SK-N-SH (cell line): Measurements from ENCODE around the gene B4GALT3. TPM values are rescaled to one million over a fixed set of nuclear protein-coding genes. Genes with fewer than 3 reads are reported as not detected.
A peak's percentile ranks its signal among the peaks of the same experiment; 100 is the strongest.

Experiments
- CTCF ChIA-PET: fragments of 300-600, 350-600 bp; formaldehyde crosslinking; extraction: SDS; loops from one replicate; lab custom pipeline; 2021; lab: Yijun Ruan, JAX
- POLR2A ChIA-PET: fragments of 350-600 bp; sonication (Branson Sonifier 250); formaldehyde crosslinking; extraction: SDS; loops from one replicate; lab custom pipeline; 2020; ENCODE audit warnings: antibody characterized with exemption, inconsistent platforms; lab: Yijun Ruan, JAX
- DNase-seq: peaks from one replicate; pipeline ENCODE4 v3.0.0; 2012
- H2AFZ ChIP-seq: fragments of 200-600 bp; sonication (generic); 2 replicates; pipeline ENCODE4 v1.8.1; 2016; ENCODE audit warnings: antibody characterized with exemption, mild to moderate bottlenecking, low read depth
- H3F3A ChIP-seq: fragments of 200-600 bp; sonication (generic); replicated peaks from 2 replicates; pipeline ENCODE3; 2016; ENCODE audit warnings: antibody characterized with exemption, mild to moderate bottlenecking; ENCODE audit not compliant: insufficient read depth
- H3K27ac ChIP-seq, 2 experiments: fragments of 200-500 bp in 1 of 2; fragments of 200-600 bp in 1 of 2; sonication (Bioruptor generic) in 1 of 2; sonication (generic), shearing (Covaris generic) in 1 of 2; 2 replicates each; pipeline versions ENCODE4 v1.5.1 to v1.6.1; 2014 to 2016; ENCODE audit warnings: low read depth in 2 of 2, inconsistent platforms in 1 of 2, low read length in 1 of 2, mild to moderate bottlenecking in 1 of 2, mixed read lengths in 1 of 2
- H3K27me3 ChIP-seq: fragments of 200-600 bp; sonication (generic), shearing (Covaris generic); 2 replicates; pipeline ENCODE4 v1.6.1; 2016; ENCODE audit warnings: mixed run types; ENCODE audit not compliant: insufficient read depth
- H3K36me3 ChIP-seq, 2 experiments: fragments of 200-500 bp in 1 of 2; fragments of 200-600 bp in 1 of 2; sonication (Bioruptor generic) in 1 of 2; sonication (generic) in 1 of 2; replicated peaks in 1 of 2; 2 replicates each; pipeline versions ENCODE3 to v1.5.1; 2014 to 2016; ENCODE audit warnings: low read length in 1 of 2, mild to moderate bottlenecking in 1 of 2; ENCODE audit not compliant: insufficient read depth in 2 of 2, control insufficient read depth in 1 of 2
- H3K4me1 ChIP-seq, 2 experiments: fragments of 200-500 bp in 1 of 2; fragments of 200-600 bp in 1 of 2; sonication (Bioruptor generic) in 1 of 2; sonication (generic), shearing (Covaris generic) in 1 of 2; 2 replicates each; pipeline versions ENCODE4 v1.5.1 to v1.6.1; 2014 to 2016; ENCODE audit warnings: low read depth in 1 of 2, low read length in 1 of 2, mixed run types in 1 of 2; ENCODE audit not compliant: insufficient read depth in 2 of 2, control insufficient read depth in 1 of 2
- H3K4me2 ChIP-seq: fragments of 200-600 bp; sonication (generic), shearing (Covaris generic); 2 replicates; pipeline ENCODE4 v1.6.1; 2017; ENCODE audit warnings: mixed run types
- H3K4me3 ChIP-seq, 2 experiments: fragments of 200-500 bp in 1 of 2; fragments of 200-600 bp in 1 of 2; sonication (Bioruptor generic) in 1 of 2; sonication (generic), shearing (Covaris generic) in 1 of 2; 2 replicates each; pipeline versions ENCODE4 v1.5.1 to v1.8.1; 2014 to 2016; ENCODE audit warnings: low read depth in 2 of 2, inconsistent platforms in 1 of 2, low read length in 1 of 2, mild to moderate bottlenecking in 1 of 2, mixed read lengths in 1 of 2, moderate library complexity in 1 of 2
- H3K79me2 ChIP-seq: fragments of 200-600 bp; sonication (generic); 2 replicates; pipeline ENCODE4 v1.8.1; 2017; ENCODE audit warnings: mild to moderate bottlenecking; ENCODE audit not compliant: insufficient read depth
- H3K9ac ChIP-seq: fragments of 200-600 bp; sonication (generic); 2 replicates; pipeline ENCODE4 v1.6.1; 2017; ENCODE audit warnings: mixed run types
- H3K9me2 ChIP-seq: fragments of 200-600 bp; sonication (generic); 2 replicates; pipeline ENCODE4 v1.6.1; 2017; ENCODE audit warnings: mixed run types
- H3K9me3 ChIP-seq: fragments of 200-600 bp; sonication (generic); 2 replicates; pipeline ENCODE4 v1.6.1; 2017; ENCODE audit warnings: mixed run types, mild to moderate bottlenecking, moderate library complexity
- H4K20me1 ChIP-seq: fragments of 200-600 bp; sonication (generic); 2 replicates; pipeline ENCODE4 v1.6.1; 2017; ENCODE audit warnings: mild to moderate bottlenecking, mixed run types; ENCODE audit not compliant: insufficient read depth
- CHD2 ChIP-seq: fragments of 150-350 bp; IDR thresholded peaks from 2 replicates; pipeline ENCODE4 v1.6.1; 2018; ENCODE audit warnings: low read length; ENCODE audit not compliant: partially characterized antibody
- ELF1 ChIP-seq: IDR thresholded peaks from 2 replicates; pipeline ENCODE4 v1.4.0; 2012
- EZH2phosphoT487 ChIP-seq: fragments of 200-600 bp; sonication (generic); IDR thresholded peaks from 2 replicates; pipeline ENCODE4 v1.6.1; 2017; ENCODE audit warnings: low read depth, mixed run types, mild to moderate bottlenecking, antibody characterized with exemption, moderate library complexity, borderline replicate concordance
- GATA2 ChIP-seq: sonication (generic); formaldehyde crosslinking; IDR thresholded peaks from 2 replicates; pipeline ENCODE4 v1.5.0; 2020; ENCODE audit warnings: mild to moderate bottlenecking, missing genetic modification reagents
- MXI1 ChIP-seq: IDR thresholded peaks from 2 replicates; pipeline ENCODE4 v1.6.1; 2012; ENCODE audit warnings: mild to moderate bottlenecking, low read depth, low read length, improper control_type of control experiment
- NFIC ChIP-seq: IDR thresholded peaks from 2 replicates; pipeline ENCODE4 v1.4.0; 2012; ENCODE audit warnings: borderline replicate concordance
- POLR2AphosphoS5 ChIP-seq: IDR thresholded peaks from 2 replicates; pipeline ENCODE4 v1.6.1; 2012; ENCODE audit warnings: low read depth, low read length
- RAD21 ChIP-seq: IDR thresholded peaks from 2 replicates; pipeline ENCODE4 v1.6.1; 2012; ENCODE audit warnings: mild to moderate bottlenecking, low read length
- SIN3A ChIP-seq: IDR thresholded peaks from 2 replicates; pipeline ENCODE4 v1.6.1; 2012; ENCODE audit warnings: low read depth, mild to moderate bottlenecking, low read length, moderate library complexity, borderline replicate concordance
- SMC3 ChIP-seq: IDR thresholded peaks from 2 replicates; pipeline ENCODE4 v1.6.1; 2012; ENCODE audit warnings: low read depth, low read length, improper control_type of control experiment
- TEAD4 ChIP-seq: IDR thresholded peaks from 2 replicates; pipeline ENCODE4 v1.4.0; 2012; ENCODE audit warnings: mild to moderate bottlenecking, borderline replicate concordance; ENCODE audit not compliant: insufficient read depth
- WGBS: methylation state at CpG from one replicate; pipeline ENCODE4 v1.1.6; 2017; ENCODE audit warnings: low lambda C conversion rate; 5-methylcytosine and 5-hydroxymethylcytosine counted together
- polyA plus RNA-seq, 3 experiments: library from polyadenylated mRNA; depleted of rRNA; stranded (reverse); fragments of >200 nt; gene quantifications; 2 replicates each; pipeline ENCODE4 v1.2.3, GENCODE V29; 2012
- TF ChIP-seq, protein P1 (sequence below): IDR thresholded peaks from 2 replicates; pipeline ENCODE4; 2012
- TF ChIP-seq, protein P2 (sequence below): IDR thresholded peaks from 2 replicates; pipeline ENCODE4 v1.4.0; 2012; ENCODE audit warnings: low read depth, borderline replicate concordance
- TF ChIP-seq, protein P3 (sequence below): IDR thresholded peaks from 2 replicates; pipeline ENCODE4 v1.4.0; 2012; ENCODE audit warnings: low read depth, borderline replicate concordance
- TF ChIP-seq, protein P4 (sequence below): fragments of 150-350 bp; IDR thresholded peaks from 2 replicates; pipeline ENCODE4 v1.6.1; 2017; ENCODE audit warnings: antibody characterized with exemption, low read length, low read depth, borderline replicate concordance
- TF ChIP-seq, protein P5 (sequence below): fragments of 200-600 bp; sonication (generic); IDR thresholded peaks from 2 replicates; pipeline ENCODE4 v1.6.1; 2017; ENCODE audit warnings: antibody characterized with exemption, mild to moderate bottlenecking, moderate library complexity

Gene B4GALT3
- polyA plus RNA-seq, 1 of the 3 experiments (the other 2 are of a cell fraction) = 56.5 TPM

DNA sequence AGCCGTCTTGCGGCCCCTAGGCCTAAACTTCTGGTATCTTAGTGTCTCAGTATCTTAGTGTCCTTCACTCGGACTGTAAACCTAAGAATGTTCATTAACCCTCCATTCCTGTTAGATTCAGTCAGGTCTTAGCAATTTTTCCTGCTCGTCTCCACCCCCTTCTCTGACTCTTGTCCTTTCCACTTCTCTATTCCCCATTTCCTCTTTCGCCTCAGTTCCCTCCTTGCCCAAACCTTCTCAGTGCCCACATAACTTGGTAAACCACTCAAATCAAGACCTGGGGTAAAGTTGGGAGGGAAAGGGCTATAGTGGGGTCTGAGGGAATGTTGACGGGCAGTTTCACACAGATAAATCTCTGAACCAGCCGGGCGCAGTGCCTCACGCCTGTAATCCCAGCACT lies 37.1 kb upstream of the B4GALT3 start:
- Histone ChIP-seq H3K4me3 (no peak overlapping the region), H3K36me3 (peaks cover 44 to 51% of the 10 kb centered on the region in 2 experiments), H2AFZ (no peak overlapping the region), H3K27ac (no peak overlapping the region), H3K9ac (no peak overlapping the region), H4K20me1 (no peaks in the 10 kb centered on the region), H3K9me3 (no peaks in the 10 kb centered on the region), H3F3A (peaks cover 4% of the 10 kb centered on the region), H3K9me2 (no peaks in the 10 kb centered on the region), H3K4me1 (no peaks in the 10 kb centered on the region; a peak in 1 of 4 replicates), H3K27me3 (no peaks in the 10 kb centered on the region), H3K79me2 (0 out of 2 replicates have a peak, but pooled peaks cover 4% of the 10 kb centered on the region), H3K4me2 (no peak overlapping the region)
- WGBS = 99% methylated on average over 9 of the region's 9 CpGs
- POLR2A ChIA-PET = no interaction called here
- TF ChIP-seq POLR2AphosphoS5 = no peak
- no peak for TF ChIP-seq TEAD4
- TF ChIP-seq, protein P1, sequence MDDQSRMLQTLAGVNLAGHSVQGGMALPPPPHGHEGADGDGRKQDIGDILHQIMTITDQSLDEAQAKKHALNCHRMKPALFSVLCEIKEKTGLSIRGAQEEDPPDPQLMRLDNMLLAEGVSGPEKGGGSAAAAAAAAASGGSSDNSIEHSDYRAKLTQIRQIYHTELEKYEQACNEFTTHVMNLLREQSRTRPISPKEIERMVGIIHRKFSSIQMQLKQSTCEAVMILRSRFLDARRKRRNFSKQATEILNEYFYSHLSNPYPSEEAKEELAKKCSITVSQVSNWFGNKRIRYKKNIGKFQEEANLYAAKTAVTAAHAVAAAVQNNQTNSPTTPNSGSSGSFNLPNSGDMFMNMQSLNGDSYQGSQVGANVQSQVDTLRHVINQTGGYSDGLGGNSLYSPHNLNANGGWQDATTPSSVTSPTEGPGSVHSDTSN = no peak
- TF ChIP-seq, protein P2, sequence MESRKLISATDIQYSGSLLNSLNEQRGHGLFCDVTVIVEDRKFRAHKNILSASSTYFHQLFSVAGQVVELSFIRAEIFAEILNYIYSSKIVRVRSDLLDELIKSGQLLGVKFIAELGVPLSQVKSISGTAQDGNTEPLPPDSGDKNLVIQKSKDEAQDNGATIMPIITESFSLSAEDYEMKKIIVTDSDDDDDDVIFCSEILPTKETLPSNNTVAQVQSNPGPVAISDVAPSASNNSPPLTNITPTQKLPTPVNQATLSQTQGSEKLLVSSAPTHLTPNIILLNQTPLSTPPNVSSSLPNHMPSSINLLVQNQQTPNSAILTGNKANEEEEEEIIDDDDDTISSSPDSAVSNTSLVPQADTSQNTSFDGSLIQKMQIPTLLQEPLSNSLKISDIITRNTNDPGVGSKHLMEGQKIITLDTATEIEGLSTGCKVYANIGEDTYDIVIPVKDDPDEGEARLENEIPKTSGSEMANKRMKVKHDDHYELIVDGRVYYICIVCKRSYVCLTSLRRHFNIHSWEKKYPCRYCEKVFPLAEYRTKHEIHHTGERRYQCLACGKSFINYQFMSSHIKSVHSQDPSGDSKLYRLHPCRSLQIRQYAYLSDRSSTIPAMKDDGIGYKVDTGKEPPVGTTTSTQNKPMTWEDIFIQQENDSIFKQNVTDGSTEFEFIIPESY = no peak
- TF ChIP-seq MXI1 = no peak
- TF ChIP-seq, protein P3, sequence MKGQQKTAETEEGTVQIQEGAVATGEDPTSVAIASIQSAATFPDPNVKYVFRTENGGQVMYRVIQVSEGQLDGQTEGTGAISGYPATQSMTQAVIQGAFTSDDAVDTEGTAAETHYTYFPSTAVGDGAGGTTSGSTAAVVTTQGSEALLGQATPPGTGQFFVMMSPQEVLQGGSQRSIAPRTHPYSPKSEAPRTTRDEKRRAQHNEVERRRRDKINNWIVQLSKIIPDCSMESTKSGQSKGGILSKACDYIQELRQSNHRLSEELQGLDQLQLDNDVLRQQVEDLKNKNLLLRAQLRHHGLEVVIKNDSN = no peak
- no peak for TF ChIP-seq EZH2phosphoT487
- TF ChIP-seq, protein P4, sequence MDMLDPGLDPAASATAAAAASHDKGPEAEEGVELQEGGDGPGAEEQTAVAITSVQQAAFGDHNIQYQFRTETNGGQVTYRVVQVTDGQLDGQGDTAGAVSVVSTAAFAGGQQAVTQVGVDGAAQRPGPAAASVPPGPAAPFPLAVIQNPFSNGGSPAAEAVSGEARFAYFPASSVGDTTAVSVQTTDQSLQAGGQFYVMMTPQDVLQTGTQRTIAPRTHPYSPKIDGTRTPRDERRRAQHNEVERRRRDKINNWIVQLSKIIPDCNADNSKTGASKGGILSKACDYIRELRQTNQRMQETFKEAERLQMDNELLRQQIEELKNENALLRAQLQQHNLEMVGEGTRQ = no peak
- TF ChIP-seq GATA2 (CRISPR knock-in tag) = no peak
- TF ChIP-seq ELF1 = no peak
- no peak for TF ChIP-seq NFIC
- DNase-seq = no peak
- CTCF ChIA-PET = interaction anchor here (6.0 kb wide), 1 partner anchor 12 kb away, joined by 32 read pairs; the partner anchor contains the start of gene TOMM40L

DNA sequence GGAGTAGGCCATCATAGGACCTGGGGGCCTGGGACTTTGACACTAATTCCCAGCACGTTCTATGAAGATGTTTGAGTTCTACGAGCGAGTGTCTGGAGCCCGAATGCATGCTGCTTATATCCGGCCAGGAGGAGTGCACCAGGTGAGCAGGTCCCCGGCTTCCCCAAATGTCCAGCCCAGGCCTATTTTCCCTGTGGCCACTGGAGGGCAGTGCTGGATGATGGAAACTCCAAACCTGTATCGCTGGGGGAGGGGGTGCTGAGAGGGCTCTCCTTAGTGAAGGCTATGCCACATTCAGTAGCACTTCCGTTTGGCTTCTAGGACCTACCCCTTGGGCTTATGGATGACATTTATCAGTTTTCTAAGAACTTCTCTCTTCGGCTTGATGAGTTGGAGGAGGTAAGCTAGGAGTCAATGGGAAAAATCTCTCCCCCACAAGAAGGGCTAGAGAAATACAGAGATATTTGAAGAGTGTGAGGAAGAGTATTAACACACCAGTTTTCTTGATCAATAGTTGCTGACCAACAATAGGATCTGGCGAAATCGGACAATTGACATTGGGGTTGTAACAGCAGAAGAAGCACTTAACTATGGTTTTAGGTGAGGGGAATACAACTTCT lies 32.6 kb upstream of the B4GALT3 start:
- H3K36me3 ChIP-seq = peaks cover 68% of the 10 kb centered on the region in 2 experiments
- peaks cover 19% of the 10 kb centered on the region; the same call in 1 of the 2 replicates for H3K79me2 ChIP-seq
- H3K4me1 ChIP-seq = no peaks in the 10 kb centered on the region
- H2AFZ ChIP-seq = no peak overlapping the region
- no peaks in the 10 kb centered on the region for H4K20me1 ChIP-seq
- H3K27ac ChIP-seq = no peak overlapping the region
- H3F3A ChIP-seq = peaks cover 16% of the 10 kb centered on the region
- no peak overlapping the region; a peak in 1 of 4 replicates for H3K4me3 ChIP-seq
- WGBS = 36% methylated on average over 9 of the region's 11 CpGs
- no peak overlapping the region for H3K4me2 ChIP-seq
- ChIA-PET POLR2A (no interaction called here), CTCF (interaction anchor here (0.6 to 6.1 kb wide), 13 partner anchors 8 to 173 kb away, joined by 3 to 62 read pairs (median 4); partner anchors contain the start of genes APOA2, NDUFS2 and TOMM40L)
- no peaks in the 10 kb centered on the region for H3K9me3 ChIP-seq
- no peaks in the 10 kb centered on the region for H3K9me2 ChIP-seq
- DNase-seq = peak; percentile 84
- no peak overlapping the region for H3K9ac ChIP-seq
- H3K27me3 ChIP-seq = no peaks in the 10 kb centered on the region
- TF ChIP-seq CHD2 (peak; percentile 46), RAD21 (peak; percentile 77), SMC3 (peak; percentile 78), SIN3A (0 out of 2 replicates have a peak, but pooled peaks have one; percentile 34)
- TF ChIP-seq, protein P1 = no peak
- TF ChIP-seq, protein P5, sequence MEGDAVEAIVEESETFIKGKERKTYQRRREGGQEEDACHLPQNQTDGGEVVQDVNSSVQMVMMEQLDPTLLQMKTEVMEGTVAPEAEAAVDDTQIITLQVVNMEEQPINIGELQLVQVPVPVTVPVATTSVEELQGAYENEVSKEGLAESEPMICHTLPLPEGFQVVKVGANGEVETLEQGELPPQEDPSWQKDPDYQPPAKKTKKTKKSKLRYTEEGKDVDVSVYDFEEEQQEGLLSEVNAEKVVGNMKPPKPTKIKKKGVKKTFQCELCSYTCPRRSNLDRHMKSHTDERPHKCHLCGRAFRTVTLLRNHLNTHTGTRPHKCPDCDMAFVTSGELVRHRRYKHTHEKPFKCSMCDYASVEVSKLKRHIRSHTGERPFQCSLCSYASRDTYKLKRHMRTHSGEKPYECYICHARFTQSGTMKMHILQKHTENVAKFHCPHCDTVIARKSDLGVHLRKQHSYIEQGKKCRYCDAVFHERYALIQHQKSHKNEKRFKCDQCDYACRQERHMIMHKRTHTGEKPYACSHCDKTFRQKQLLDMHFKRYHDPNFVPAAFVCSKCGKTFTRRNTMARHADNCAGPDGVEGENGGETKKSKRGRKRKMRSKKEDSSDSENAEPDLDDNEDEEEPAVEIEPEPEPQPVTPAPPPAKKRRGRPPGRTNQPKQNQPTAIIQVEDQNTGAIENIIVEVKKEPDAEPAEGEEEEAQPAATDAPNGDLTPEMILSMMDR = peak; percentile 95
